HepG2 (cell line): ENCODE measurements around the gene SLCO2B1. TPM values are rescaled to one million over a fixed set of nuclear protein-coding genes. Genes with fewer than 3 reads are reported as not detected.

Experiments
- CHD4 ChIP-seq: fragments of 200-600 bp; sonication (generic); IDR thresholded peaks from 2 replicates; pipeline ENCODE4 v1.7.0; 2017; ENCODE audit warnings: mild to moderate bottlenecking, low read length, borderline replicate concordance
- CREM ChIP-seq, 2 experiments: sonication (generic) in 1 of 2; formaldehyde crosslinking in 1 of 2; IDR thresholded peaks; 2 replicates each; pipeline versions ENCODE4 v1.4.0 to v1.6.1; 2016 to 2020; ENCODE audit warnings: antibody characterized with exemption in 1 of 2, mild to moderate bottlenecking in 1 of 2, missing genetic modification reagents in 1 of 2
- GTF3A ChIP-seq: sonication (generic); formaldehyde crosslinking; conservative IDR thresholded peaks from 2 replicates; pipeline ENCODE4 v1.4.0; 2020; ENCODE audit warnings: mild to moderate bottlenecking, missing genetic modification reagents
- ISX ChIP-seq: sonication (generic); formaldehyde crosslinking; conservative IDR thresholded peaks from 2 replicates; pipeline ENCODE4 v1.5.0; 2020; ENCODE audit warnings: missing genetic modification reagents
- ONECUT2 ChIP-seq: sonication (generic); formaldehyde crosslinking; IDR thresholded peaks from 2 replicates; pipeline ENCODE4 v1.4.0; 2020; ENCODE audit warnings: missing genetic modification reagents
- SOX13 ChIP-seq, 3 experiments: fragments of 450-650 bp in 1 of 3; sonication (generic) in 1 of 3; formaldehyde crosslinking in 1 of 3; IDR thresholded peaks in 2 of 3; conservative IDR thresholded peaks in 1 of 3; 2 replicates each; pipeline versions ENCODE4 v1.5.0 to v1.6.1; 2016 to 2020; ENCODE audit warnings: antibody characterized with exemption in 1 of 3, mild to moderate bottlenecking in 1 of 3, missing compliant biosample characterization in 1 of 3, missing genetic modification reagents in 1 of 3, moderate library complexity in 1 of 3
- SSRP1 ChIP-seq: IDR thresholded peaks from 2 replicates; pipeline ENCODE4 v1.6.1; 2016; ENCODE audit warnings: control low read depth
- TRIM24 ChIP-seq: sonication (generic); formaldehyde crosslinking; IDR thresholded peaks from 2 replicates; pipeline ENCODE4 v1.8.0; 2022; ENCODE audit warnings: mild to moderate bottlenecking, missing genetic modification reagents
- ZNF383 ChIP-seq: sonication (generic); formaldehyde crosslinking; IDR thresholded peaks from 2 replicates; pipeline ENCODE4 v1.4.0; 2020; ENCODE audit warnings: missing genetic modification reagents, mild to moderate bottlenecking, borderline replicate concordance
- ZNF589 ChIP-seq: sonication (generic); formaldehyde crosslinking; conservative IDR thresholded peaks from 2 replicates; pipeline ENCODE4 v1.8.0; 2022; ENCODE audit warnings: mild to moderate bottlenecking, moderate library complexity, missing genetic modification reagents
- ZNF652 ChIP-seq: IDR thresholded peaks from 2 replicates; pipeline ENCODE4 v1.6.1; 2016; ENCODE audit warnings: low read depth, borderline replicate concordance
- ZNF670 ChIP-seq: sonication (generic); formaldehyde crosslinking; IDR thresholded peaks from 2 replicates; pipeline ENCODE4 v1.8.0; 2022; ENCODE audit warnings: mild to moderate bottlenecking, missing genetic modification reagents, borderline replicate concordance
- ZNF841 ChIP-seq: sonication (generic); formaldehyde crosslinking; IDR thresholded peaks from 2 replicates; pipeline ENCODE4 v1.8.1; 2023; ENCODE audit warnings: missing genetic modification reagents, borderline replicate concordance
- polyA plus RNA-seq, 8 experiments: library from polyadenylated mRNA; depleted of rRNA in 3 of 8; stranded (reverse) in 7 of 8; unstranded in 1 of 8; fragments of >200 nt; fragmentation: Illumina TruSeq in 4 of 8; extraction: Trizol in 4 of 8; gene quantifications; 2 replicates each; pipeline versions ENCODE4 v1.2.1 to v1.2.3, GENCODE V29; 2011 to 2016; ENCODE audit warnings: low read depth in 4 of 8, missing spikeins in 1 of 8, mixed read lengths in 1 of 8; ENCODE audit not compliant: insufficient read depth in 1 of 8
- total RNA-seq, 5 experiments: library from RNA; depleted of rRNA; stranded (reverse); fragments of >200 nt; fragmentation: Illumina TruSeq; extraction: Trizol; gene quantifications; 2 replicates each; pipeline ENCODE4 v1.2.3, GENCODE V29; 2016; ENCODE audit warnings: low read depth in 1 of 5
- TF ChIP-seq, protein P1 (sequence below): sonication (generic); formaldehyde crosslinking; IDR thresholded peaks from 2 replicates; pipeline ENCODE4 v1.4.0; 2020; ENCODE audit warnings: missing genetic modification reagents
- TF ChIP-seq, protein P2 (sequence below): sonication (generic); formaldehyde crosslinking; IDR thresholded peaks from 2 replicates; pipeline ENCODE4; 2020; ENCODE audit warnings: missing genetic modification reagents, mild to moderate bottlenecking, borderline replicate concordance
- TF ChIP-seq, protein P3 (sequence below): sonication (generic); formaldehyde crosslinking; IDR thresholded peaks from 2 replicates; pipeline ENCODE4 v1.4.0; 2020; ENCODE audit warnings: mild to moderate bottlenecking, missing genetic modification reagents
- TF ChIP-seq, protein P4 (sequence below): sonication (generic); formaldehyde crosslinking; IDR thresholded peaks from 2 replicates; pipeline ENCODE4 v1.5.1; 2020; ENCODE audit warnings: missing genetic modification reagents, mild to moderate bottlenecking, borderline replicate concordance
- TF ChIP-seq, protein P5 (sequence below): sonication (generic); formaldehyde crosslinking; IDR thresholded peaks from 2 replicates; pipeline ENCODE4 v1.8.0; 2022; ENCODE audit warnings: missing genetic modification reagents, mild to moderate bottlenecking, inconsistent platforms, borderline replicate concordance

SLCO2B1 gene
- total and polyA plus RNA-seq, 2 of the 13 experiments (the other 11 are each of a cell fraction or from before 2014, with no cell fraction given) = 15.3 to 19.8 TPM

- TF ChIP-seq, protein P1, sequence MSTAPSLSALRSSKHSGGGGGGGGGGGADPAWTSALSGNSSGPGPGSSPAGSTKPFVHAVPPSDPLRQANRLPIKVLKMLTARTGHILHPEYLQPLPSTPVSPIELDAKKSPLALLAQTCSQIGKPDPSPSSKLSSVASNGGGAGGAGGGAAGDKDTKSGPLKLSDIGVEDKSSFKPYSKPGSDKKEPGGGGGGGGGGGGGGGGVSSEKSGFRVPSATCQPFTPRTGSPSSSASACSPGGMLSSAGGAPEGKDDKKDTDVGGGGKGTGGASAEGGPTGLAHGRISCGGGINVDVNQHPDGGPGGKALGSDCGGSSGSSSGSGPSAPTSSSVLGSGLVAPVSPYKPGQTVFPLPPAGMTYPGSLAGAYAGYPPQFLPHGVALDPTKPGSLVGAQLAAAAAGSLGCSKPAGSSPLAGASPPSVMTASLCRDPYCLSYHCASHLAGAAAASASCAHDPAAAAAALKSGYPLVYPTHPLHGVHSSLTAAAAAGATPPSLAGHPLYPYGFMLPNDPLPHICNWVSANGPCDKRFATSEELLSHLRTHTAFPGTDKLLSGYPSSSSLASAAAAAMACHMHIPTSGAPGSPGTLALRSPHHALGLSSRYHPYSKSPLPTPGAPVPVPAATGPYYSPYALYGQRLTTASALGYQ (CRISPR knock-in tag) = no peak; the same call in 1 of the 2 replicates
- TF ChIP-seq, protein P2, sequence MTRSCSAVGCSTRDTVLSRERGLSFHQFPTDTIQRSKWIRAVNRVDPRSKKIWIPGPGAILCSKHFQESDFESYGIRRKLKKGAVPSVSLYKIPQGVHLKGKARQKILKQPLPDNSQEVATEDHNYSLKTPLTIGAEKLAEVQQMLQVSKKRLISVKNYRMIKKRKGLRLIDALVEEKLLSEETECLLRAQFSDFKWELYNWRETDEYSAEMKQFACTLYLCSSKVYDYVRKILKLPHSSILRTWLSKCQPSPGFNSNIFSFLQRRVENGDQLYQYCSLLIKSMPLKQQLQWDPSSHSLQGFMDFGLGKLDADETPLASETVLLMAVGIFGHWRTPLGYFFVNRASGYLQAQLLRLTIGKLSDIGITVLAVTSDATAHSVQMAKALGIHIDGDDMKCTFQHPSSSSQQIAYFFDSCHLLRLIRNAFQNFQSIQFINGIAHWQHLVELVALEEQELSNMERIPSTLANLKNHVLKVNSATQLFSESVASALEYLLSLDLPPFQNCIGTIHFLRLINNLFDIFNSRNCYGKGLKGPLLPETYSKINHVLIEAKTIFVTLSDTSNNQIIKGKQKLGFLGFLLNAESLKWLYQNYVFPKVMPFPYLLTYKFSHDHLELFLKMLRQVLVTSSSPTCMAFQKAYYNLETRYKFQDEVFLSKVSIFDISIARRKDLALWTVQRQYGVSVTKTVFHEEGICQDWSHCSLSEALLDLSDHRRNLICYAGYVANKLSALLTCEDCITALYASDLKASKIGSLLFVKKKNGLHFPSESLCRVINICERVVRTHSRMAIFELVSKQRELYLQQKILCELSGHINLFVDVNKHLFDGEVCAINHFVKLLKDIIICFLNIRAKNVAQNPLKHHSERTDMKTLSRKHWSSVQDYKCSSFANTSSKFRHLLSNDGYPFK (CRISPR knock-in tag) = peak; percentile 18; the same call in 1 of the 2 replicates
- TF ChIP-seq ZNF589 (CRISPR knock-in tag) (0 out of 2 replicates have a peak, but pooled peaks have one; percentile 43), ZNF670 (CRISPR knock-in tag) (no peak), CREM (IDR thresholded peaks at IDR 0.05) (peak; percentile 58; the same call in 1 of the 2 replicates), CREM (CRISPR knock-in tag; IDR thresholded peaks at IDR 0.05) (no peak), ZNF841 (no peak), ZNF383 (CRISPR knock-in tag) (no peak), GTF3A (CRISPR knock-in tag) (no peak), SSRP1 (CRISPR knock-in tag) (no peak; the same call in 1 of the 2 replicates), SOX13 (IDR thresholded peaks at IDR 0.05) (no peak), SOX13 (CRISPR knock-in tag; conservative IDR thresholded peaks at IDR 0.05 in 1 of 2, IDR thresholded peaks at IDR 0.05 in 1 of 2) (peak in 1 of 2 experiments; percentile 72; a peak in 2 of 4 replicates), ISX (no peak), ZNF652 (no peak), TRIM24 (CRISPR knock-in tag) (no peak), ONECUT2 (CRISPR knock-in tag) (no peak), CHD4 (no peak)
- TF ChIP-seq, protein P3, sequence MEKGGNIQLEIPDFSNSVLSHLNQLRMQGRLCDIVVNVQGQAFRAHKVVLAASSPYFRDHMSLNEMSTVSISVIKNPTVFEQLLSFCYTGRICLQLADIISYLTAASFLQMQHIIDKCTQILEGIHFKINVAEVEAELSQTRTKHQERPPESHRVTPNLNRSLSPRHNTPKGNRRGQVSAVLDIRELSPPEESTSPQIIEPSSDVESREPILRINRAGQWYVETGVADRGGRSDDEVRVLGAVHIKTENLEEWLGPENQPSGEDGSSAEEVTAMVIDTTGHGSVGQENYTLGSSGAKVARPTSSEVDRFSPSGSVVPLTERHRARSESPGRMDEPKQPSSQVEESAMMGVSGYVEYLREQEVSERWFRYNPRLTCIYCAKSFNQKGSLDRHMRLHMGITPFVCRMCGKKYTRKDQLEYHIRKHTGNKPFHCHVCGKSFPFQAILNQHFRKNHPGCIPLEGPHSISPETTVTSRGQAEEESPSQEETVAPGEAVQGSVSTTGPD (CRISPR knock-in tag) = no peak
- TF ChIP-seq, protein P4, sequence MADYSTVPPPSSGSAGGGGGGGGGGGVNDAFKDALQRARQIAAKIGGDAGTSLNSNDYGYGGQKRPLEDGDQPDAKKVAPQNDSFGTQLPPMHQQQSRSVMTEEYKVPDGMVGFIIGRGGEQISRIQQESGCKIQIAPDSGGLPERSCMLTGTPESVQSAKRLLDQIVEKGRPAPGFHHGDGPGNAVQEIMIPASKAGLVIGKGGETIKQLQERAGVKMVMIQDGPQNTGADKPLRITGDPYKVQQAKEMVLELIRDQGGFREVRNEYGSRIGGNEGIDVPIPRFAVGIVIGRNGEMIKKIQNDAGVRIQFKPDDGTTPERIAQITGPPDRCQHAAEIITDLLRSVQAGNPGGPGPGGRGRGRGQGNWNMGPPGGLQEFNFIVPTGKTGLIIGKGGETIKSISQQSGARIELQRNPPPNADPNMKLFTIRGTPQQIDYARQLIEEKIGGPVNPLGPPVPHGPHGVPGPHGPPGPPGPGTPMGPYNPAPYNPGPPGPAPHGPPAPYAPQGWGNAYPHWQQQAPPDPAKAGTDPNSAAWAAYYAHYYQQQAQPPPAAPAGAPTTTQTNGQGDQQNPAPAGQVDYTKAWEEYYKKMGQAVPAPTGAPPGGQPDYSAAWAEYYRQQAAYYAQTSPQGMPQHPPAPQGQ (CRISPR knock-in tag) = no peak
- TF ChIP-seq, protein P5, sequence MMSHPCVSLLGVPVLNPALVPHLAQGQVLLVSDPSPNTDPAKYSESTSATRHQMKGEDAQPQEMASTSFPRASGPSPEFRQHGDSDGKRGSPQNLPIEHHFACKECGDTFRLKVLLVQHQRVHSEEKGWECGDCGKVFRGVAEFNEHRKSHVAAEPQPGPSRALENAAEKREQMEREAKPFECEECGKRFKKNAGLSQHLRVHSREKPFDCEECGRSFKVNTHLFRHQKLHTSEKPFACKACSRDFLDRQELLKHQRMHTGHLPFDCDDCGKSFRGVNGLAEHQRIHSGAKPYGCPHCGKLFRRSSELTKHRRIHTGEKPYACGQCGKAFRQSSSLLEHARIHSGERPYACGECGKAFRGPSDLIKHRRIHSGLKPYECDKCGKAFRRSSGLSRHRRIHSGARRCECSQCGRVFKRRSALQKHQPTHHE (CRISPR knock-in tag) = no peak
Observed at GRCh38 chr11:75159151-75159953, 8.4 kb downstream of the SLCO2B1 start (continued).
